Kidney epithelial cell (primary cell): Measurements from ENCODE around the gene HES7. TPM values are rescaled to one million over a fixed set of nuclear protein-coding genes. Genes with fewer than 3 reads are reported as not detected.

Source experiments
- DNase-seq: peaks from one replicate; pipeline ENCODE4 v3.0.0-alpha.2; 2010; ENCODE audit warnings: low read depth
- H3K27me3 ChIP-seq: 2 replicates; pipeline ENCODE4 v1.6.0; 2011; ENCODE audit warnings: low read length; ENCODE audit not compliant: control insufficient read depth, insufficient read depth
- H3K36me3 ChIP-seq: 2 replicates; pipeline ENCODE4 v1.5.1; 2011; ENCODE audit warnings: low read length; ENCODE audit not compliant: control insufficient read depth, insufficient read depth
- H3K4me3 ChIP-seq: 2 replicates; pipeline ENCODE4 v1.5.1; 2011; ENCODE audit warnings: low read depth, mild to moderate bottlenecking, control low read depth, low read length
- CTCF ChIP-seq: IDR thresholded peaks from 2 replicates; pipeline ENCODE4 v1.5.1; 2011; ENCODE audit warnings: mild to moderate bottlenecking, moderate library complexity, low read length, control low read depth, inconsistent platforms; ENCODE audit not compliant: insufficient read depth, poor library complexity, severe bottlenecking
- total RNA-seq: library from RNA; depleted of rRNA; stranded (reverse); fragments of >200 nt; gene quantifications from 2 replicates; pipeline ENCODE4 v1.2.3, GENCODE V29; 2015

The HES7 gene
- total RNA-seq, 1 donor from 2014 or later, result not detected

DNA sequence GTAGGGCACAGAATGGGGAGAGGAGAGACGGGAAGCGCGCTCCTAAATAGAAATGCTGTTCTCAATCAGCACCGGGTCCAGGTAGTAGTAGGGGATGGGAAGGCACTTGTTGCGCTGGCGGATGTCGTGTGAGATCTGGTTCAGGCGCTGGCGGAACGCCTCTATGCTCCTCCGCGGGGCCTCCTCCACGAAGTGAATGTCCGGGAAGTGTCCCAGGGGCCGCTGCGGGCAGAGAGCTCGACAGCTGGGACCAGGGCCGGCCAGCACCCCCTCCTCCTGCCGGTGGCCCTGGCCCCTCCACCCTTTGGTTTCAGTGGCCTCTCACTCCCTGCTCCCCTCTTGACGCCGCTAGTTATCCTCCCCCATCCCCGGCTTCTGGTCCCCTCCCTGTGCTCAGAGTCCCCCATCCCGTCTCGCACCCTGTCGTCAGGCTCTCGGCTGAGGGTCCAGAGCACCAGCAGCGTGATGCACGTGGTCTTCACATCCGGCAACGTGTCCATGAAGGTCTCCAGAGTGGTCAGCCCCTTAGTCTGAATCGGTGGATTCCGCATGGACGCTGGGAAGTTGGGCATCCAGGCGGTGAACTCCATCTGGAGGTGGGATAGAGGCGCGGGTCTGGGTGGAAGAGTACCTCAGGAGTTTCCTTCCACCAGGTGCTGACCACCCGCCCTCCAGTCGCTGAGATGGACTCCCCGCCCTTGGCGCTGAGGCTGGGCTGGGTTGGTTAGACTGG, 51.0 kb downstream of the HES7 start:
- peaks cover 73% of the 10 kb centered on the region for H3K27me3 ChIP-seq

GRCh38 chr17:8072341-8072728, 51.6 kb downstream of the HES7 start:
- TF ChIP-seq CTCF, result no peak
- no peaks in the 10 kb centered on the region for H3K36me3 ChIP-seq
- DNase-seq, result no peak
- peaks cover 70% of the 10 kb centered on the region for H3K27me3 ChIP-seq
- H3K4me3 ChIP-seq, result no peak overlapping the region

More for the DNA sequence above, 51.0 kb downstream of the HES7 start:
- no peak for TF ChIP-seq CTCF
- DNase-seq, result no peak
- no peaks in the 10 kb centered on the region for H3K36me3 ChIP-seq
- H3K4me3 ChIP-seq, result no peak overlapping the region

GRCh38 chr17:8071496-8071895, 52.4 kb downstream of the HES7 start:
- peaks cover 68% of the 10 kb centered on the region for H3K27me3 ChIP-seq
- no peak for DNase-seq
- H3K4me3 ChIP-seq, result no peak overlapping the region
- H3K36me3 ChIP-seq, result no peaks in the 10 kb centered on the region
- no peak for TF ChIP-seq CTCF

Other genes with a start within 250 kb of the HES7 start
- gene CHD3, start 235.3 kb downstream of the HES7 start, total RNA-seq, result 36.2 and 42.4 TPM in 2 replicates
- 1.5 and 3.9 TPM in 2 replicates for gene RNF227, start 207.8 kb downstream of the HES7 start, total RNA-seq
- gene KCNAB3, start 194.2 kb downstream of the HES7 start, total RNA-seq, result 0.29 and 0.62 TPM in 2 replicates
- gene TRAPPC1, start 192.2 kb downstream of the HES7 start, total RNA-seq, result 45.5 and 51.6 TPM in 2 replicates
- 19.2 and 20.1 TPM in 2 replicates for gene CNTROB, start 191.9 kb downstream of the HES7 start, total RNA-seq
- gene GUCY2D, start 121.5 kb downstream of the HES7 start, total RNA-seq, result 0.07 TPM in 1 of 2 replicates, not detected in the other
- gene ALOX15B, start 85.0 kb downstream of the HES7 start, total RNA-seq, result 0.29 TPM in 1 of 2 replicates, not detected in the other
- 0.08 and 1.2 TPM in 2 replicates for gene ALOX12B, start 36.4 kb downstream of the HES7 start, total RNA-seq
- 0.75 and 2.5 TPM in 2 replicates for gene ALOXE3, start 5.6 kb downstream of the HES7 start, total RNA-seq
- gene PER1, start 28.3 kb upstream of the HES7 start, total RNA-seq, result 11.0 and 19.4 TPM in 2 replicates
- 7.0 and 8.0 TPM in 2 replicates for gene VAMP2, start 38.8 kb upstream of the HES7 start, total RNA-seq
- 10.0 and 14.7 TPM in 2 replicates for gene TMEM107, start 52.3 kb upstream of the HES7 start, total RNA-seq
- 13.3 and 16.1 TPM in 2 replicates for gene BORCS6, start 66.1 kb upstream of the HES7 start, total RNA-seq
- gene AURKB, start 86.5 kb upstream of the HES7 start, total RNA-seq, result 11.6 and 21.6 TPM in 2 replicates
- 7.8 and 14.1 TPM in 2 replicates for gene CTC1, start 124.0 kb upstream of the HES7 start, total RNA-seq
- 33.5 and 34.3 TPM in 2 replicates for gene PFAS, start 125.2 kb upstream of the HES7 start, total RNA-seq
- 27.2 and 30.0 TPM in 2 replicates for gene RANGRF, start 164.6 kb upstream of the HES7 start, total RNA-seq
- gene SLC25A35, start 171.3 kb upstream of the HES7 start, total RNA-seq, result 0.84 and 1.5 TPM in 2 replicates
- gene ARHGEF15, start 186.1 kb upstream of the HES7 start, total RNA-seq, result 0.08 and 0.21 TPM in 2 replicates
- gene ODF4, start 215.7 kb upstream of the HES7 start, total RNA-seq, result not detected in 2 replicates